ENCODE measurements around the gene TPBG. TPM values are rescaled to one million over a fixed set of nuclear protein-coding genes. Genes with fewer than 3 reads are reported as not detected.

The TPBG gene
- total RNA-seq, 1 experiment from 2014 or later: 67.1 TPM

- H3K36me3 ChIP-seq (ENCODE audit: insufficient read depth, low read length, poor library complexity, severe bottlenecking): peaks cover 5% of the 10 kb centered on the region
- TF ChIP-seq CTCF (conservative IDR thresholded peaks at IDR 0.05; ENCODE audit: low read depth, low read length) (no peak), EZH2 (IDR thresholded peaks at IDR 0.05; ENCODE audit: borderline replicate concordance, low read depth, low read length, poor library complexity, severe bottlenecking) (no peak)
- no peaks in the 10 kb centered on the region for H3K9me3 ChIP-seq (ENCODE audit: low read depth, low read length, poor library complexity, severe bottlenecking)
- ChIA-PET POLR2A (ENCODE audit: low non-redundant PET) (interaction anchor here (0.6 kb wide), 1 partner anchor 22 kb away, joined by 4 read pairs; no protein-coding TSS in a partner anchor), CTCF (interaction anchor here (0.6 to 1.3 kb wide), 5 partner anchors 17 to 695 kb away, joined by 3 to 9 read pairs (median 5); no protein-coding TSS in a partner anchor)
- peak overlapping the region; percentile 83 for H3K4me3 ChIP-seq (ENCODE audit: low read depth, low read length, poor library complexity, severe bottlenecking)
- TSS peak; percentile 67 for BruUV-seq (replicated peaks)
- peak overlapping the region; percentile 95 for H3K27ac ChIP-seq (ENCODE audit: low read depth, low read length, poor library complexity, severe bottlenecking)
- intact Hi-C loops (cut with micrococcal nuclease; ENCODE audit: unreplicated experiment): loop anchor here (1.0 to 5.0 kb wide), 5 partner anchors 92 to 692 kb away; no protein-coding TSS in a partner anchor
- no peaks in the 10 kb centered on the region for H3K27me3 ChIP-seq (replicated peaks; ENCODE audit: insufficient read depth, low read depth, low read length, poor library complexity)
- peak; percentile 81 for DNase-seq (ENCODE audit: low spot score)
- peaks cover 35% of the 10 kb centered on the region for H3K4me1 ChIP-seq (ENCODE audit: insufficient read depth, low read length, poor library complexity, severe bottlenecking)
Measured at GRCh38 chr6:82362878-82363427, 664 bp upstream of the TPBG start.

GRCh38 chr6:82364087-82365015, 734 bp downstream of the TPBG start:
- peaks cover 44% of the 10 kb centered on the region for H3K4me1 ChIP-seq (ENCODE audit: insufficient read depth, low read length, poor library complexity, severe bottlenecking)

More at GRCh38 chr6:82364087-82365015, 734 bp downstream of the TPBG start:
- CTCF ChIA-PET: interaction anchor here (0.6 to 1.3 kb wide), 2 partner anchors 14 to 323 kb away, joined by 4 to 5 read pairs; no protein-coding TSS in a partner anchor
- Histone ChIP-seq H3K36me3 (ENCODE audit: insufficient read depth, low read length, poor library complexity, severe bottlenecking) (peaks cover 5% of the 10 kb centered on the region), H3K9me3 (ENCODE audit: low read depth, low read length, poor library complexity, severe bottlenecking) (no peaks in the 10 kb centered on the region), H3K27ac (ENCODE audit: low read depth, low read length, poor library complexity, severe bottlenecking) (peak overlapping the region; percentile 95), H3K4me3 (ENCODE audit: low read depth, low read length, poor library complexity, severe bottlenecking) (peak overlapping the region; percentile 83), H3K27me3 (replicated peaks; ENCODE audit: insufficient read depth, low read depth, low read length, poor library complexity) (no peaks in the 10 kb centered on the region)
- intact Hi-C loops (cut with micrococcal nuclease; ENCODE audit: unreplicated experiment): loop anchor here (5.0 kb wide), 1 partner anchor 163 kb away; no protein-coding TSS in a partner anchor
- no peak for TF ChIP-seq EZH2 (IDR thresholded peaks at IDR 0.05; ENCODE audit: borderline replicate concordance, low read depth, low read length, poor library complexity, severe bottlenecking)
- TF ChIP-seq CTCF (conservative IDR thresholded peaks at IDR 0.05; ENCODE audit: low read depth, low read length): no peak
- DNase-seq (ENCODE audit: low spot score): peak; percentile 87
- POLR2A ChIA-PET (ENCODE audit: low non-redundant PET): no interaction called here
- no TSS peak for BruUV-seq (replicated peaks)
